ACHN (cell line): ENCODE data around the gene TMEM178A.
"Not testable (repeated sequence)": the region's sequence is repeated elsewhere in the genome, so short reads cannot be mapped to it uniquely, and the experiment has no call there.

Experiments used
- DNase-seq: peaks from one replicate; pipeline ENCODE4 v3.0.0-alpha.2; 2015
- in situ Hi-C: cut with HindIII; loops from 2 replicates; pipeline ENCODE4 v1.10.0; 2017; ENCODE audit warnings: low sequenced_read_pairs, low pct_ligation_motif_present, low pct_unique_long_range_greater_than_20kb

Gene TMEM178A

DNA sequence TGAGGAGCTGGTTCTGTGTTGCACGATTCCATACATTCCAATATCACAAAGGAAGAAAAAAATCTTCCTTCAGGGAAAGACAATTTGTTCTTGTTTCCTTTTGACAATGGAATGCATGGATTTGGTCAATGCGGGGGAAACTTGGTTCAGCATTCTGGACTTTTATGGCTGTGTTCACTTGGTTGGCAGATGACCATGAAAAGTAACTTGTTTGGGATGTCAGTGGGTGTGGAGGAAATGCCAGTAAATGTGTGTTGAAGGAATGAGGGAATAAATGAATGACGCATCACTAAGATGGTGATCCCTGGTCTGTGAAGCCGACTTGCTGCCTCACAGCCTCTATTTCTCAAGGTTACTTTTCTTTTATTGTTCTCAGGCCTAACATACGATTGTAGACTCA, 59.7 kb downstream of the TMEM178A start:
- in situ Hi-C loops = no loop called here
- no peak for DNase-seq

DNA sequence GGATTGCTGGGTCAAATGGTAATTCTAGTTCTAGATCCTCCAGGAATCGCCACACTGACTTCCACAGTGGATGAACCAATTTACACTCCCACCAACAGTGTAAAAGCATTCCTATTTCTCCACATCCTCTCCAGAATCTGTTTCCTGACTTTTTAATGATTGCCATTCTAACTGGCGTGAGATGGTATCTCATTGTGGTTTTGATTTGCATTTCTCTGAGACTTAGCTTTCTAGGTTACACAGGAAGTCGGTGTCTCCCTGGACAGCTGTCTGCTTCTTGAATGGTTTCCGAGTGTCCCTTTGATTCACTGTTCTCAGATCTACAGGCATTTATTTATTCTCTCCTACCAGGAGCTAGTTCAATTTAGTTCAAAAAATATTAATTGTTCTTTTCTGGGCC, 62.4 kb downstream of the TMEM178A start:
- in situ Hi-C loops, DNase-seq: not testable (repeated sequence)

- in situ Hi-C loops = no loop called here
- peak; percentile 49 for DNase-seq
Observed at GRCh38 chr2:39728941-39729351, 63.2 kb downstream of the TMEM178A start.

GRCh38 chr2:39730276-39730675, 64.6 kb downstream of the TMEM178A start:
- DNase-seq = no peak
- in situ Hi-C loops = no loop called here

GRCh38 chr2:39730685-39731302, 65.1 kb downstream of the TMEM178A start:
- DNase-seq = peak; percentile 55
- in situ Hi-C loops = no loop called here

GRCh38 chr2:39731546-39731945, 65.8 kb downstream of the TMEM178A start:
- in situ Hi-C loops = no loop called here
- no peak for DNase-seq

- in situ Hi-C loops = no loop called here
Observed at GRCh38 chr2:39732482-39732881, 66.8 kb downstream of the TMEM178A start.

GRCh38 chr2:39733070-39733674, 67.5 kb downstream of the TMEM178A start:
- in situ Hi-C loops = no loop called here
- no peak for DNase-seq

More at GRCh38 chr2:39732482-39732881, 66.8 kb downstream of the TMEM178A start:
- peak; percentile 5 for DNase-seq

- in situ Hi-C loops = no loop called here
- DNase-seq = no peak
Observed at GRCh38 chr2:39734445-39734844, 68.7 kb downstream of the TMEM178A start.

DNA sequence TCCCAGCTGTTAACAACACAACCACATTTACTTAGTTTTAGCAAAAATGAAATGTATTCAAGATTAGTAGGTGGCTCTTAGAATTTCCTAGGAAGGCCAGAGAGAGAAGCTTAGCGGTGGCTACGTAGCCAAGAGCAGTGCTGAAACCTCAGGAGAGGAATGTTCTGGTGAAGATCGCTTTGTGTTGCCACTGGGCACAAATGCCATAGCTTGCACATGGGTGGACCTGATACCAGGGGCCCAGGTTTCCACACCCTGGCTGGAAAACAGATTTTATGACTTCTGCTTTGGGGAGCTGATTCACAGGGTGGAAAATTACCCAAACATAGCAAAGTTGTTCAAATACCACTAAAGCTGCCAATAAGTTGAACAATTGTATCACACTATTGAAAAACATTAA, 69.9 kb downstream of the TMEM178A start:
- DNase-seq = no peak
- in situ Hi-C loops = no loop called here

DNA sequence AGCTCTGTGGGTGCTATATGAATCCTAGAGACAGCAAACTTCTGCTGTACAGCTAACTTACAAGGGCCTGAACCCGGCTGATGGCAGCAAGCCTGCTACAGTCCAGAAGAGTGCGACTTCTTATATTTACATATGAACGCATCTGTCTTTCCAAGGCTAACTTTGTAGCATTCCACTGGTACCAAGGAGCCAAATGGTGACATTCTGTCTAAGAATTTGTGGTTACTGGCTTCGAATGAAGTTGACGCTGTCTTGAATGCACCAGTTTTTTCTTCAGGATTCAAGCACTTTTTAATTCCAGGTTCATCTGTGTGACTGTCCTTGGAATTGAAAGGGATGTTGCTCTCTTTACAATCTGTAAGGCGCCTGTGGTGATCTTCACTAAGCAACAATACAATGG, 70.9 kb downstream of the TMEM178A start:
- in situ Hi-C loops = no loop called here
- DNase-seq = no peak

DNA sequence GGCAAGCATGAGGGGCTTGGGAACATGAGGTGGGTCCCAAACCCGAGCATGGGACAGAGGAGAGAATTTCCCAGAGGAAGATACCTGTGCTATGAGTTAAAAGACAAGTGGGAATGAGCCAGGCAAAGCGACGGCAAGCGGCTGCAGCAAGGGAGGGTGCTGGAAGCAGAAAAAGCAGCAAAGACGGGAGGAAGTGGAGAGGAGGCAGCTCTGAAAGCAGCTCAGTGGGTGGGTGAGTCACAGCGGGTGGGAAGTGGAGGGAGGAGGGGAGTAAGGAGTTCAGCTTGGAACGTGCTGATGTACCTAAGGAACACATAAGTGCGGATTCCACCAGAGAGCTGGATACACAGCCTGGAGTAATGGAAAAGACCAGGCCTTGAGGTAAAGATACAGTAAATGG, 71.9 kb downstream of the TMEM178A start:
- in situ Hi-C loops = no loop called here
- DNase-seq = no peak

DNA sequence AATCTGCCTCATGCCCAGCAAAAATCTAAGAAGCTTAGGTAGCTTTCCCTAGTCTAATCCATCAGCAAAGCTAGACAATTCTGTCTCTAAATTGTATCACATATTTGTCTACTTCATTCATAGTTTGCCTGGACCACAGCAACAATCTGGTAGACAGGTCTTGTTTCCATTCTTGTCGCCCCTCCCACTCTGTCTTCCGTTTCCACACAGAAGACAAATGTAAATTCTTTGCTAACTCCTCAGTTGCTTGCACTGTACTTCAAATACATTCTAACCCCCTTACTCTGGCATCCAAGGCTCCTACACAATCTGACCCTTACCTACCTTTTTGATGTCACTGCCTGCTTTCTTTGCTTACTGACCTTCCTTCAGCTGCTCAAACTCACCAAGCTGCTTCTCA, 73.2 kb downstream of the TMEM178A start:
- in situ Hi-C loops = no loop called here
- DNase-seq = no peak

- in situ Hi-C loops = no loop called here
Observed at GRCh38 chr2:39739386-39739785, 73.7 kb downstream of the TMEM178A start.

DNA sequence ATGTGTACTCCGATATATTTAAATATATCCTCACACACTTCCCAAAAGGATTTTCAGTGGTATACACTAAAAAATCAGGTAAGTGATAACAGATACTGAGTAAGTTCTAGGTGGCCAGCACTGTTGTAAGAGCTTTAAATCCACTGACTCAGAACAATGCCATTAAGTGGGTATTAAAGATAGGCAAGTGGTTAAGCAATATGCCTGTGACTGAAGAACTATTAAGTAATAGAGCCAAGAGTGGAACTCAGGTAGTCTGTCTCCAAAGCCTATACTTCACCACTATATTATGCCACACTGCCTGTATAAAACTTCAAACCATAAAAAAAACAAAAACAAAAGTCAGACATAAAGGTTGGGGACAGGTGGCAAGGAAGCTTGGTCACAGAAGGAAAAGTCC, 76.2 kb downstream of the TMEM178A start:
- in situ Hi-C loops = no loop called here
- DNase-seq = no peak

More at GRCh38 chr2:39739386-39739785, 73.7 kb downstream of the TMEM178A start:
- DNase-seq = no peak

GRCh38 chr2:39743269-39743776, 77.6 kb downstream of the TMEM178A start:
- DNase-seq = no peak
- in situ Hi-C loops = no loop called here

DNA sequence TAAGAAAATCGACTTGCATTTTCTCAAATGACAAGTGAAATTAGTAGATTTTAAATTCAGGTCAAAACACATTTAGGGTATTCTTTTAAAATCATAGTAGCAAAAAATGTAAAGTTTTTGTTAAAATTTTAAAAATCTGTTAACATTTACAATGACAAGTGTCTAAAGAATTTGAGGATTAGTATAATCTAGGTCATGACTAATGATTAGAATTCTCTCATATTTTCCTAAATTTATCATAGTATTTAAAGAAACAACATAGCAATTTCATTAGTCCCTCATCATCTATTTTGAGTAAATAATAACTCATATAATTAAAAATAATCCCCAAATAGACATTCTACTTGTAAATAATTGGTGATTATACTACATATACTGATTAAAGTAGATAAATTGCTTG, 89.7 kb downstream of the TMEM178A start:
- DNase-seq = no peak
- in situ Hi-C loops = no loop called here

- in situ Hi-C loops = no loop called here
- no peak for DNase-seq
Observed at GRCh38 chr2:39757156-39757555, 91.4 kb downstream of the TMEM178A start.

GRCh38 chr2:39762448-39762847, 96.7 kb downstream of the TMEM178A start:
- in situ Hi-C loops = no loop called here

More at GRCh38 chr2:39762448-39762847, 96.7 kb downstream of the TMEM178A start:
- no peak for DNase-seq
